GM12892 (cell line): ENCODE measurements around the gene LRP2.

ENCODE experiments used
- POLR2A ChIP-seq: IDR thresholded peaks from 2 replicates; pipeline ENCODE4 v1.6.1; 2011; ENCODE audit warnings: low read depth, low read length, control low read depth
- POLR2AphosphoS5 ChIP-seq: IDR thresholded peaks from 2 replicates; pipeline ENCODE4 v1.6.1; 2011; ENCODE audit warnings: low read depth, low read length, control low read depth
- TAF1 ChIP-seq: IDR thresholded peaks from 2 replicates; pipeline ENCODE4 v1.6.1; 2011; ENCODE audit warnings: low read depth, mild to moderate bottlenecking, control low read depth, low read length, borderline replicate concordance

DNA sequence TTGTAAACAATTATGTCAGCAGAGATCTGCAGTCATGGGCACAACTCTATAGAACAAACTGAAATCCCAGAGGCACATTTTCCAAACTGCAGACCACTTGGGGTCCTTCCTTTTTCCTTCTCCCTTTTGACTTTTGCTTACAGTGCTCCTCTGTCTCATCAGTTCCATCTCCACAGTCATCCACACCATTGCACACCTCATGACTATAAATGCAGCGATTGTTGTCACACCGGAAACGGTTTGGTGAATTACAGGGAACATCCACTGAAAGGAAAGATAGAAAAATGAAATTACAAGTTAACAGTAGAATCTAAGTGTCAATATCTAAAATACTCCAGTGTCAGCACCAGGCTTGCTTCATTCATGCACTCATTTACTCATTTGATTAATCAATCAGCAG is 196.5 kb downstream of the LRP2 start:
- TF ChIP-seq TAF1 = no peak
- TF ChIP-seq POLR2AphosphoS5 = no peak
- no peak for TF ChIP-seq POLR2A
